GM12878 (cell line): ENCODE data around the gene MRAS. TPM values are rescaled to one million over a fixed set of nuclear protein-coding genes. Genes with fewer than 3 reads are reported as not detected.

ENCODE experiments used
- ATAC-seq: fragments of 200-7000 bp; cut with Tn5 transposase; 3 replicates; pipeline ENCODE4 v1.9.1; 2020; ENCODE audit warnings: mild to moderate bottlenecking, moderate library complexity
- BruUV-seq: library from RNA; stranded (reverse); fragments of 400-500 nt; replicated peaks from 2 replicates; lab custom pipeline; 2021; lab: Mats Ljungman, UMichigan
- CTCF ChIA-PET: fragments of 300-600 bp; sonication (Branson Sonifier 250); formaldehyde crosslinking; extraction: SDS; loops from one replicate; lab custom pipeline; 2021; ENCODE audit warnings: inconsistent platforms; lab: Yijun Ruan, JAX
- POLR2A ChIA-PET: fragments of 350-600 bp; formaldehyde crosslinking; extraction: SDS; loops from one replicate; lab custom pipeline; 2021; ENCODE audit warnings: inconsistent platforms; lab: Charles Lee
- RAD21 ChIA-PET: fragments of 300-600 bp; sonication (Branson Sonifier 250); formaldehyde crosslinking; loops from one replicate; lab custom pipeline; 2023; ENCODE audit warnings: antibody characterized with exemption; ENCODE audit not compliant: unreplicated experiment; lab: Charles Lee
- SMC1A ChIA-PET: fragments of 300-600 bp; sonication (Branson Sonifier 250); formaldehyde crosslinking; loops from one replicate; lab custom pipeline; 2023; ENCODE audit not compliant: unreplicated experiment, uncharacterized antibody; lab: Charles Lee
- DNase-seq: peaks from one replicate; pipeline ENCODE4 v3.0.0-alpha.2; 2011; ENCODE audit warnings: low read depth, low spot score
- FAIRE-seq: peaks from 3 replicates; lab custom pipeline; 2011; peaks lifted over from hg19 to GRCh38; lab: Jason Lieb, UNC
- H2AFZ ChIP-seq: 2 replicates; pipeline ENCODE4 v1.6.0; 2011; ENCODE audit warnings: low read depth, low read length, control low read depth; ENCODE audit not compliant: control insufficient read depth
- H3K27ac ChIP-seq: 2 replicates; pipeline ENCODE4 v1.5.1; 2011; ENCODE audit warnings: control low read depth; ENCODE audit not compliant: control insufficient read depth, insufficient read depth
- H3K27me3 ChIP-seq, 2 experiments: replicated peaks in 1 of 2; 2 replicates each; pipeline versions ENCODE4 v1.6.0 to v1.6.1; 2011; ENCODE audit warnings: low read length in 1 of 2; ENCODE audit not compliant: control insufficient read depth in 2 of 2, insufficient read depth in 2 of 2
- H3K36me3 ChIP-seq, 2 experiments: 2 replicates each; pipeline ENCODE4 v1.5.1; 2011; ENCODE audit warnings: low read length in 1 of 2; ENCODE audit not compliant: control insufficient read depth in 2 of 2, insufficient read depth in 2 of 2
- H3K4me1 ChIP-seq: 2 replicates; pipeline ENCODE4 v1.6.1; 2011; ENCODE audit warnings: mild to moderate bottlenecking, low read length, moderate library complexity, mixed read lengths; ENCODE audit not compliant: control insufficient read depth, insufficient read depth
- H3K4me2 ChIP-seq: 2 replicates; pipeline ENCODE4 v1.6.0; 2011; ENCODE audit warnings: control low read depth; ENCODE audit not compliant: control insufficient read depth, insufficient read depth
- H3K4me3 ChIP-seq: fragments of 200-600 bp; sonication (generic); 2 replicates; pipeline ENCODE4 v1.5.1; 2016
- H3K79me2 ChIP-seq: 2 replicates; pipeline ENCODE4 v1.6.0; 2011; ENCODE audit warnings: low read length; ENCODE audit not compliant: control insufficient read depth, insufficient read depth
- H3K9ac ChIP-seq: 2 replicates; pipeline ENCODE4 v1.8.0; 2011; ENCODE audit warnings: low read length, control low read depth, mixed read lengths; ENCODE audit not compliant: control insufficient read depth, insufficient read depth
- H3K9me3 ChIP-seq: replicated peaks from 3 replicates; pipeline ENCODE4 v1.5.1; 2011; ENCODE audit warnings: mild to moderate bottlenecking, low read length; ENCODE audit not compliant: control insufficient read depth, insufficient read depth
- H4K20me1 ChIP-seq: 2 replicates; pipeline ENCODE4 v1.6.0; 2011; ENCODE audit not compliant: control insufficient read depth, insufficient read depth
- ATF3 ChIP-seq: IDR thresholded peaks from 2 replicates; pipeline ENCODE4 v1.6.1; 2011; ENCODE audit warnings: low read depth, mild to moderate bottlenecking, low read length, moderate library complexity, borderline replicate concordance; ENCODE audit errors: extremely low read depth
- BCL3 ChIP-seq: IDR thresholded peaks from 2 replicates; pipeline ENCODE4 v1.6.1; 2011; ENCODE audit warnings: borderline replicate concordance, low read depth, mild to moderate bottlenecking, moderate library complexity, low read length; ENCODE audit not compliant: insufficient read depth, poor library complexity, severe bottlenecking
- CBX3 ChIP-seq: fragments of 200-600 bp; sonication (generic); IDR thresholded peaks from 2 replicates; pipeline ENCODE4 v1.6.1; 2016; ENCODE audit warnings: low read depth, borderline replicate concordance
- CHD2 ChIP-seq: IDR thresholded peaks from 2 replicates; pipeline ENCODE4 v1.6.1; 2011; ENCODE audit warnings: low read depth, low read length, improper control_type of control experiment, borderline replicate concordance
- CREM ChIP-seq: IDR thresholded peaks from 2 replicates; pipeline ENCODE4 v1.6.1; 2014; ENCODE audit warnings: antibody characterized with exemption, low read depth
- EED ChIP-seq: sonication (generic); IDR thresholded peaks from 2 replicates; pipeline ENCODE4 v1.6.1; 2016; ENCODE audit warnings: antibody characterized with exemption, low read depth
- ELK1 ChIP-seq: IDR thresholded peaks from 2 replicates; pipeline ENCODE4 v1.6.1; 2012; ENCODE audit warnings: low read depth, low read length, improper control_type of control experiment
- ETV6 ChIP-seq, 2 experiments: fragments of 450-650 bp in 1 of 2; IDR thresholded peaks in 1 of 2; conservative IDR thresholded peaks in 1 of 2; 2 replicates each; pipeline ENCODE4 v1.6.1; 2014; ENCODE audit warnings: antibody characterized with exemption in 1 of 2, borderline replicate concordance in 1 of 2, low read depth in 1 of 2, mild to moderate bottlenecking in 1 of 2, moderate library complexity in 1 of 2
- EZH2 ChIP-seq: IDR thresholded peaks from 2 replicates; pipeline ENCODE4 v1.6.1; 2012; ENCODE audit warnings: low read depth, mild to moderate bottlenecking, control low read depth, inconsistent platforms, low read length, borderline replicate concordance; ENCODE audit not compliant: control insufficient read depth
- FOXM1 ChIP-seq: IDR thresholded peaks from 2 replicates; pipeline ENCODE4 v1.6.1; 2012; ENCODE audit warnings: low read depth, mild to moderate bottlenecking, inconsistent platforms, low read length, moderate library complexity
- HDGF ChIP-seq: fragments of 450-650 bp; IDR thresholded peaks from 2 replicates; pipeline ENCODE4 v1.6.1; 2016; ENCODE audit warnings: antibody characterized with exemption
- IKZF1 ChIP-seq: fragments of 450-650 bp; conservative IDR thresholded peaks from 2 replicates; pipeline ENCODE4 v1.6.1; 2017; ENCODE audit warnings: antibody characterized with exemption, mild to moderate bottlenecking
- IRF3 ChIP-seq: fragments of 450-650 bp; IDR thresholded peaks from 2 replicates; pipeline ENCODE4 v1.6.1; 2014; ENCODE audit warnings: mild to moderate bottlenecking
- MAX ChIP-seq: IDR thresholded peaks from 2 replicates; pipeline ENCODE4 v1.6.1; 2012; ENCODE audit warnings: low read depth, low read length, improper control_type of control experiment
- MTA3 ChIP-seq: IDR thresholded peaks from 2 replicates; pipeline ENCODE4 v1.6.1; 2012; ENCODE audit warnings: low read length, inconsistent platforms, borderline replicate concordance
- NFYB ChIP-seq: IDR thresholded peaks from 2 replicates; pipeline ENCODE4 v1.6.1; 2011; ENCODE audit warnings: low read depth, mild to moderate bottlenecking, low read length, improper control_type of control experiment, moderate library complexity; ENCODE audit not compliant: insufficient read depth
- SP1 ChIP-seq: IDR thresholded peaks from one replicate; pipeline ENCODE4 v1.6.1; 2011; ENCODE audit warnings: low read depth, low read length
- WRNIP1 ChIP-seq: IDR thresholded peaks from 2 replicates; pipeline ENCODE4 v1.6.1; 2011; ENCODE audit warnings: low read depth, low read length, improper control_type of control experiment, borderline replicate concordance
- WGBS: methylation state at CpG from one replicate; pipeline ENCODE4 v1.1.6; 2016; ENCODE audit warnings: low lambda C conversion rate; ENCODE audit not compliant: insufficient replicate concordance, insufficient coverage; ENCODE audit errors: missing lambda C conversion rate; 5-methylcytosine and 5-hydroxymethylcytosine counted together
- in situ Hi-C: fragments of 300-500 bp; cut with MboI; formaldehyde crosslinking; loops from 9 replicates; pipeline ENCODE4 v1.14.3; 2018; ENCODE audit warnings: mixed read lengths
- intact Hi-C: fragments of 100-400 bp; cut with micrococcal nuclease; formaldehyde crosslinking; loops from one replicate; pipeline ENCODE4 v1.14.2; 2022; ENCODE audit not compliant: unreplicated experiment
- polyA plus RNA-seq, 11 experiments: library from polyadenylated mRNA; depleted of rRNA in 4 of 11; unstranded in 6 of 11; stranded (reverse) in 5 of 11; fragments of >200 nt; fragmentation: Nextera tagmentation in 4 of 11; fragmentation: Illumina TruSeq in 1 of 11; extraction: Ambion mirVana in 4 of 11; extraction: Trizol in 1 of 11; gene quantifications; 1 replicate in 1 of 11; 2 replicates in 10 of 11; pipeline versions ENCODE4 v1.2.1 to v1.2.3, GENCODE V29; 2011 to 2016; ENCODE audit warnings: inconsistent platforms in 2 of 11, missing spikeins in 2 of 11, low read depth in 1 of 11
- total RNA-seq, 4 experiments: library from RNA; depleted of rRNA in 3 of 4; stranded (reverse); fragments of >200 nt in 3 of 4; fragmentation: Illumina TruSeq in 1 of 4; extraction: Trizol in 1 of 4; gene quantifications; 2 replicates each; pipeline versions ENCODE4 v1.2.1 to v1.2.3, GENCODE V29; 2013 to 2021

Gene MRAS
- total and polyA plus RNA-seq, 10 of the 15 experiments (the other 5 are each of a cell fraction or from before 2014, with no cell fraction given), result 0.01 to 0.44 (median 0.17) TPM; not detected in 6

GRCh38 chr3:138418601-138419206 is 70.3 kb downstream of the MRAS start:
- SMC1A ChIA-PET, result interaction anchor here (0.7 to 2.3 kb wide), 2 partner anchors 504 to 505 kb away, joined by 3 to 14 read pairs; no protein-coding TSS in a partner anchor
- RAD21 ChIA-PET, result interaction anchor here (0.6 to 1.2 kb wide), 2 partner anchors 239 to 504 kb away, joined by 3 to 5 read pairs; no protein-coding TSS in a partner anchor
- ATAC-seq, result no peak
- TF ChIP-seq MTA3 (no peak), EED (no peak), CHD2 (no peak), SP1 (no peak), FOXM1 (no peak), ETV6 (conservative IDR thresholded peaks at IDR 0.05 in 1 of 2, IDR thresholded peaks at IDR 0.05 in 1 of 2; ENCODE audit: borderline replicate concordance in 1 of 2, low read depth in 1 of 2) (no peak), IRF3 (no peak), CREM (no peak), CBX3 (no peak), MAX (no peak), HDGF (no peak), IKZF1 (no peak), ELK1 (no peak), EZH2 (no peak), NFYB (no peak), BCL3 (no peak), ATF3 (no peak), WRNIP1 (no peak)

More at GRCh38 chr3:138418601-138419206, 70.3 kb downstream of the MRAS start:
- Histone ChIP-seq H4K20me1 (no peaks in the 10 kb centered on the region), H3K4me3 (no peak overlapping the region), H3K4me2 (no peak overlapping the region), H3K36me3 (no peaks in the 10 kb centered on the region), H3K27ac (no peak overlapping the region), H3K79me2 (no peaks in the 10 kb centered on the region), H3K9me3 (no peaks in the 10 kb centered on the region), H3K9ac (no peak overlapping the region), H3K27me3 (peaks cover 0 to 2% of the 10 kb centered on the region in 2 experiments; a peak in 1 of 4 replicates), H2AFZ (no peak overlapping the region), H3K4me1 (no peaks in the 10 kb centered on the region)
- ChIA-PET CTCF (interaction anchor here (0.6 to 3.5 kb wide), 13 partner anchors 8 to 517 kb away, joined by 3 to 51 read pairs (median 5); partner anchors contain the start of gene CEP70), POLR2A (no interaction called here)
- WGBS, result 29% methylated on average over 5 of the region's 5 CpGs
- no peak for DNase-seq
- no TSS peak for BruUV-seq
- in situ Hi-C loops (loop anchor here (5.0 kb wide), 1 partner anchor 504 kb away; no protein-coding TSS in a partner anchor), intact Hi-C loops (loop anchor here (10.0 kb wide), 1 partner anchor 234 kb away; the partner anchor contains the start of gene ARMC8)
- FAIRE-seq, result no peak
